Left ventricle myocardium inferior (tissue), 1 donor: ENCODE measurements around the gene ACY1. TPM values are rescaled to one million over a fixed set of nuclear protein-coding genes. Genes with fewer than 3 reads are reported as not detected.

Experiments
- DNase-seq: peaks from one replicate; pipeline ENCODE4 v3.0.0-alpha.2; 2020
- H3K27ac ChIP-seq: fragments of 200-600 bp; replicated peaks from 2 replicates; pipeline ENCODE4 v1.8.0; 2021
- H3K27me3 ChIP-seq: fragments of 200-600 bp; 2 replicates; pipeline ENCODE4 v1.8.0; 2021; ENCODE audit warnings: low read depth
- H3K36me3 ChIP-seq: fragments of 200-600 bp; 2 replicates; pipeline ENCODE4 v1.8.0; 2021
- H3K4me1 ChIP-seq: fragments of 200-600 bp; 2 replicates; pipeline ENCODE4 v1.8.0; 2021
- H3K4me3 ChIP-seq: fragments of 200-600 bp; 2 replicates; pipeline ENCODE4 v1.8.0; 2021; ENCODE audit warnings: mild to moderate bottlenecking, moderate library complexity
- H3K9me3 ChIP-seq: fragments of 200-600 bp; replicated peaks from 2 replicates; pipeline ENCODE4 v1.8.0; 2021
- CTCF ChIP-seq: fragments of 200-600 bp; IDR thresholded peaks from 2 replicates; pipeline ENCODE4 v1.8.0; 2021; ENCODE audit warnings: antibody characterized with exemption, mild to moderate bottlenecking, borderline replicate concordance
- intact Hi-C: fragments of 100-400 bp; cut with micrococcal nuclease; formaldehyde crosslinking; loops from one replicate; pipeline ENCODE4 v1.11.0; 2022
- total RNA-seq: library from RNA; stranded (reverse); fragmentation: NEBNext Ultra II Directional; extraction: Animal tissue kit (Norgen Biotek cat#: 25700); gene quantifications from one replicate; pipeline ENCODE4 v1.2.1, GENCODE V29; 2021
- donor health status: DM: no; HTN: yes; CAD: no; lungs with severe emphysema.

ACY1 gene
- total RNA-seq, 1 donor from 2014 or later: 20.2 TPM

DNA sequence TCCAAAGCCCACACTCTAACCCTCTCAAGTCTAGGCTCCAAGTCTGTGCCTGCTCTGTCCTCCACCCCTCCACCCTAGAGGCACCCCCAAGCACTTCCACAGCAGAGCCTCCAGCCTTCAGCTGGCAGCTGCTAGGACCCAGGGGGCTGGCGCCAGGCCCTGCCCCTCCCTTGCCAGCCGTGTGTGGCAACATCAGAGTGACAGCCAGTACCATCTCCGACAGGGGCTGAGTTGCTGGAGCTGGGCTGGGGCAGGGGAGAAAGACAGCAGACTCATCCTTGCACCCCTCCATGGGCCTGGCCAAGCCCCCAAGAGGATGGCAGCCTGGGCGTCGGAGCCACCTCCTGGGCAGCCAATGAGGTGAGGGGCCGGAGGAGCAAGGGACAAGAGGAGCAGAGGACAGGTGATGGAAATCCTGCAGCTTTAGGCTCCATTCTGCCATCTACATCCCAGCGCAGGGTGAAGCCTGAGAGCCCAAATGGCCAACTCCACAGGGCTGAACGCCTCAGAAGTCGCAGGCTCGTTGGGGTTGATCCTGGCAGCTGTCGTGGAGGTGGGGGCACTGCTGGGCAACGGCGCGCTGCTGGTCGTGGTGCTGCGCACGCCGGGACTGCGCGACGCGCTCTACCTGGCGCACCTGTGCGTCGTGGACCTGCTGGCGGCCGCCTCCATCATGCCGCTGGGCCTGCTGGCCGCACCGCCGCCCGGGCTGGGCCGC, 28.0 kb upstream of the ACY1 start, which contains the start of gene GPR62:
TSS of gene GPR62 (plus strand) at position 207 of the 718 bp plus-strand sequence. CDS start at position 479, 272 bp downstream.
- Histone ChIP-seq H3K27ac (peak within 1 kb of the TSS; percentile 88), H3K4me3 (peak within 1 kb of the TSS; percentile 65), H3K27me3 (no peaks in the 10 kb centered on the region), H3K4me1 (peaks cover 19% of the 10 kb centered on the region), H3K36me3 (peaks cover 31% of the 10 kb centered on the region), H3K9me3 (no peaks in the 10 kb centered on the region)
- DNase-seq: no peak
- TF ChIP-seq CTCF: no peak
- intact Hi-C loops: no loop called here

DNA sequence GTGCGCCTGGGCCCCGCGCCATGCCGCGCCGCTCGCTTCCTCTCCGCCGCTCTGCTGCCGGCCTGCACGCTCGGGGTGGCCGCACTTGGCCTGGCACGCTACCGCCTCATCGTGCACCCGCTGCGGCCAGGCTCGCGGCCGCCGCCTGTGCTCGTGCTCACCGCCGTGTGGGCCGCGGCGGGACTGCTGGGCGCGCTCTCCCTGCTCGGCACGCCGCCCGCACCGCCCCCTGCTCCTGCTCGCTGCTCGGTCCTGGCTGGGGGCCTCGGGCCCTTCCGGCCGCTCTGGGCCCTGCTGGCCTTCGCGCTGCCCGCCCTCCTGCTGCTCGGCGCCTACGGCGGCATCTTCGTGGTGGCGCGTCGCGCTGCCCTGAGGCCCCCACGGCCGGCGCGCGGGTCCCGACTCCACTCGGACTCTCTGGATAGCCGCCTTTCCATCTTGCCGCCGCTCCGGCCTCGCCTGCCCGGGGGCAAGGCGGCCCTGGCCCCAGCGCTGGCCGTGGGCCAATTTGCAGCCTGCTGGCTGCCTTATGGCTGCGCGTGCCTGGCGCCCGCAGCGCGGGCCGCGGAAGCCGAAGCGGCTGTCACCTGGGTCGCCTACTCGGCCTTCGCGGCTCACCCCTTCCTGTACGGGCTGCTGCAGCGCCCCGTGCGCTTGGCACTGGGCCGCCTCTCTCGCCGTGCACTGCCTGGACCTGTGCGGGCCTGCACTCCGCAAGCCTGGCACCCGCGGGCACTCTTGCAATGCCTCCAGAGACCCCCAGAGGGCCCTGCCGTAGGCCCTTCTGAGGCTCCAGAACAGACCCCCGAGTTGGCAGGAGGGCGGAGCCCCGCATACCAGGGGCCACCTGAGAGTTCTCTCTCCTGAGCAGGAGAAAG, 27.2 kb upstream of the ACY1 start:
- peak; percentile 58 for DNase-seq
- Histone ChIP-seq H3K27ac (peak overlapping the region; percentile 88), H3K9me3 (no peaks in the 10 kb centered on the region), H3K4me3 (peak overlapping the region; percentile 65), H3K4me1 (peaks cover 26% of the 10 kb centered on the region), H3K27me3 (no peaks in the 10 kb centered on the region), H3K36me3 (peaks cover 39% of the 10 kb centered on the region)
- peak; percentile 60 for TF ChIP-seq CTCF
- intact Hi-C loops: no loop called here

DNA sequence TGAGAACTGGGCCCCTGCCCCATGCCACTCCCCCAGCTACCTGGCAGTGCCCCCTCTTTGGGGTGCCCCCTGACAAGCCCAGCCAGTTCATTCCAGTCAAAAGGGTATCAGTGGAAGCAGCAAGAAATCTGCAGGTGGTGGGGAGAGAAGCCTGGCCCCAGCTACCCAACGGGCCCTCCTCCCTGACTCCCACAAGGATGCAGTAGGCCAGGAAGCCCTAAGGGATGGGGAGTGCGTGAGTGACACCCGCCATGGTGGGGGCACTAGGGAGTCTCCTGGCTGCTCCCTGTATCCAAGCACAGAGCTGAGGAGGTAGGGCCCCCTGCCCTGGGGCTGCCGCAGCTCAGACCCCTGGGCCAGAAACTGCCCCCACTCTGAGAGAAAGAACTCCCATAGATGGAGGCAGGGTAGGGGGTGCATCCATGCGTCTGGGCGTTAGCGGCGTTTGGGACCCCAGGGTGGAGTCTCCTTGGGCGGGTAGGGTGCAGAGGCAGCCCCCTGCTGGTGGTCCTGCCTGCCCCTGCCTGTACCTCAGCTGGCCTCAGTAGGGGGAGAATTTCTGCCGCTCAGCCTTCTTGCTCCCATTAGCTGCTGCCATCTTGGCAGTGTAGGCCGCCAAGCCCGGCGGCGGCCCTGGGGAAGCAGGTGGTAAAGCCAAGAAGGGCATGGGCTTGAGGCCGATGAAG, 25.7 kb upstream of the ACY1 start:
- intact Hi-C loops: no loop called here
- TF ChIP-seq CTCF: no peak
- no peaks in the 10 kb centered on the region for H3K27me3 ChIP-seq
- H3K27ac ChIP-seq: no peak overlapping the region
- H3K9me3 ChIP-seq: no peaks in the 10 kb centered on the region
- no peak overlapping the region for H3K4me3 ChIP-seq
- H3K4me1 ChIP-seq: peaks cover 41% of the 10 kb centered on the region
- no peak for DNase-seq
- H3K36me3 ChIP-seq: peaks cover 39% of the 10 kb centered on the region

- peaks cover 53% of the 10 kb centered on the region for H3K4me1 ChIP-seq
- H3K36me3 ChIP-seq: peaks cover 39% of the 10 kb centered on the region
- H3K27ac ChIP-seq: no peak overlapping the region
- no peaks in the 10 kb centered on the region for H3K27me3 ChIP-seq
- no peak for DNase-seq
- H3K4me3 ChIP-seq: no peak overlapping the region
- intact Hi-C loops: no loop called here
- H3K9me3 ChIP-seq: no peaks in the 10 kb centered on the region
- TF ChIP-seq CTCF: no peak
Observed at GRCh38 chr3:51958603-51959521, 24.5 kb upstream of the ACY1 start.
